Right lobe of liver (tissue), 4 donors: Measurements from ENCODE around the gene BCL2L1.

Source experiments
- CTCF ChIP-seq, 4 donors: fragments of 200-600 bp in 3 of 4; fragments of 450-650 bp in 1 of 4; IDR thresholded peaks; one replicate each; pipeline versions ENCODE4 v1.5.1 to v1.8.0; 2016 to 2022; ENCODE audit warnings: antibody characterized with exemption in 4 of 4, mild to moderate bottlenecking in 2 of 4
- POLR2A ChIP-seq: fragments of 450-650 bp; IDR thresholded peaks from one replicate; pipeline ENCODE4 v1.6.1; 2017; ENCODE audit warnings: antibody characterized with exemption, mild to moderate bottlenecking
- donor health status: DM: no; HTN: no; CAD: no.
- donor health status: DM: no; HTN: no; CAD: no.
- donor health status: DM: no; HTN: yes; CAD: no.

DNA sequence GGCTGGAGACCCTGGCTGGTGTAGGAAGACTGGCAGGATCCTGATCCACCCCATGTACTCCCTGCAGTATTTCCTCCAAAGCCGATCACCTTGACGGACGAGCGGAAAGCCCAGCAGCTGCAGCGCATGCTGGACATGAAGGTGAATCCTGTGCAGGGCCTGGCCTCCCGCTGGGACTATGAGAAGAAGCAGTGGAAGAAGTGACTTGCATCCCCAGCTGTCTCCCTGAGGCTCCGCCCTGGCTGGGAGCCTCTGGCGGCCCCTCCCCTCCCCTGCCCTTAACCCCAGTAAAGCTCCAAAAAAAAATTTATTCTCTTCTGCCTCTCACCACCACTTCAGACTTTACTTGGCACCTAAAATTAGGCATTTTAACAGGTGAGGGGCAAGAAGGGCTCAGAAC lies 78.0 kb downstream of the BCL2L1 start:
- no peak for TF ChIP-seq CTCF (IDR thresholded peaks at IDR 0.05)
- TF ChIP-seq POLR2A, result no peak
